Lung (tissue), 12 donors: ENCODE measurements around the gene ST6GALNAC3. TPM values are rescaled to one million over a fixed set of nuclear protein-coding genes. Genes with fewer than 3 reads are reported as not detected.

Source experiments
- ATAC-seq: fragments of 200-7000 bp; cut with Tn5 transposase; one replicate; pipeline ENCODE4 v1.9.1; 2020; ENCODE audit warnings: moderate number of reproducible peaks; ENCODE audit not compliant: insufficient read depth, low FRiP score
- DNase-seq, 3 donors: peaks; one replicate each; pipeline ENCODE4 v3.0.0-alpha.2; 2013 to 2017
- H3K27ac ChIP-seq, 2 donors: one replicate each; pipeline ENCODE4 v1.5.1; 2013; ENCODE audit warnings: mild to moderate bottlenecking in 2 of 2, moderate library complexity in 2 of 2, control low read depth in 1 of 2, inconsistent platforms in 1 of 2, low read depth in 1 of 2, low read length in 1 of 2
- H3K27me3 ChIP-seq, 3 donors: one replicate each; pipeline ENCODE4 v1.5.1; 2013; ENCODE audit warnings: low read length in 2 of 3; ENCODE audit not compliant: control insufficient read depth in 3 of 3, insufficient read depth in 3 of 3
- H3K36me3 ChIP-seq, 4 donors: one replicate each; pipeline ENCODE4 v1.5.1; 2013; ENCODE audit warnings: low read length in 4 of 4, mild to moderate bottlenecking in 1 of 4, moderate library complexity in 1 of 4; ENCODE audit not compliant: control insufficient read depth in 4 of 4, insufficient read depth in 4 of 4
- H3K4me1 ChIP-seq, 5 donors: one replicate each; pipeline ENCODE4 v1.5.1; 2013; ENCODE audit warnings: low read length in 5 of 5, mild to moderate bottlenecking in 2 of 5, moderate library complexity in 1 of 5; ENCODE audit not compliant: control insufficient read depth in 5 of 5, insufficient read depth in 5 of 5
- H3K4me3 ChIP-seq: one replicate; pipeline ENCODE4 v1.5.1; 2013; ENCODE audit warnings: mild to moderate bottlenecking, control low read depth, moderate library complexity
- H3K9ac ChIP-seq, 2 donors: one replicate each; pipeline ENCODE4 v1.5.1; 2013; ENCODE audit warnings: low read length in 2 of 2, control low read depth in 1 of 2; ENCODE audit not compliant: insufficient read depth in 1 of 2
- H3K9me3 ChIP-seq, 4 donors: one replicate each; pipeline ENCODE4 v1.5.1; 2013; ENCODE audit warnings: low read length in 3 of 4, mild to moderate bottlenecking in 1 of 4, moderate library complexity in 1 of 4; ENCODE audit not compliant: control insufficient read depth in 4 of 4, insufficient read depth in 3 of 4
- CTCF ChIP-seq: IDR thresholded peaks from 2 replicates; pipeline ENCODE4 v1.5.1; 2012; ENCODE audit warnings: mild to moderate bottlenecking; ENCODE audit errors: control extremely low read depth, extremely low read depth
- WGBS, 2 donors: extraction: QIAGEN DNeasy Blood & Tissue Kit; methylation state at CpG; one replicate each; pipeline ENCODE4 v1.1.7; 2013; 5-methylcytosine and 5-hydroxymethylcytosine counted together
- polyA plus RNA-seq, 2 donors: library from polyadenylated mRNA; stranded (reverse); fragments of 200-250 nt; gene quantifications; one replicate each; pipeline ENCODE4 v1.2.1, GENCODE V29; 2013
- total RNA-seq, 2 donors: library from RNA; depleted of rRNA in 1 of 2; stranded (reverse); fragments of >200 nt in 1 of 2; gene quantifications; one replicate each; pipeline ENCODE4 v1.2.1, GENCODE V29; 2014 to 2021
- donor health status: control.
- donor health status: control.
- donor health status: Bipolar disorder and iron deficiency.
- donor health status: healthy.
- donor health status: DM: yes; HTN: yes; CAD: no.

Gene ST6GALNAC3
- total and polyA plus RNA-seq, 4 donors: 2.7 to 17.9 (median 12.2) TPM

GRCh38 chr1:76627901-76628300 lies 553.4 kb downstream of the ST6GALNAC3 start:
- TF ChIP-seq CTCF: no peak
- ATAC-seq (no peak), DNase-seq (no peak)
- Histone ChIP-seq H3K27me3 (no peaks in the 10 kb centered on the region), H3K27ac (no peak overlapping the region), H3K4me3 (no peak overlapping the region), H3K4me1 (no peaks in the 10 kb centered on the region), H3K9ac (no peak overlapping the region), H3K9me3 (no peaks in the 10 kb centered on the region), H3K36me3 (peaks cover 0 to 6% (median 3%) of the 10 kb centered on the region in 4 donors)

GRCh38 chr1:76632136-76632535 lies 557.6 kb downstream of the ST6GALNAC3 start:
- WGBS, 2 donors: 92 to 95% methylated on average over 3 of the region's 3 CpGs
- H3K9me3 ChIP-seq: no peaks in the 10 kb centered on the region
- no peak overlapping the region for H3K9ac ChIP-seq
- no peak overlapping the region for H3K27ac ChIP-seq
- no peak for TF ChIP-seq CTCF
- DNase-seq (no peak), ATAC-seq (no peak)
- no peaks in the 10 kb centered on the region for H3K4me1 ChIP-seq
- no peaks in the 10 kb centered on the region for H3K27me3 ChIP-seq
- no peak overlapping the region for H3K4me3 ChIP-seq
- peaks cover 0 to 6% (median 3%) of the 10 kb centered on the region in 4 donors for H3K36me3 ChIP-seq

- DNase-seq (no peak), ATAC-seq (no peak)
- no peaks in the 10 kb centered on the region for H3K9me3 ChIP-seq
- no peaks in the 10 kb centered on the region for H3K36me3 ChIP-seq
- no peaks in the 10 kb centered on the region for H3K27me3 ChIP-seq
- H3K27ac ChIP-seq: no peak overlapping the region
- H3K9ac ChIP-seq: no peak overlapping the region
- 91 to 99% methylated on average over 2 of the region's 2 CpGs for WGBS, 2 donors
- no peaks in the 10 kb centered on the region for H3K4me1 ChIP-seq
- TF ChIP-seq CTCF: no peak
- H3K4me3 ChIP-seq: no peak overlapping the region
These were observed 561.2 kb downstream of the ST6GALNAC3 start for GRCh38 chr1:76635784-76636183.

GRCh38 chr1:76639181-76639580 lies 564.6 kb downstream of the ST6GALNAC3 start:
- no peak overlapping the region for H3K27ac ChIP-seq
- DNase-seq (no peak), ATAC-seq (no peak)
- H3K27me3 ChIP-seq: no peaks in the 10 kb centered on the region
- H3K4me1 ChIP-seq: no peaks in the 10 kb centered on the region
- 94 to 97% methylated on average over 2 of the region's 2 CpGs for WGBS, 2 donors
- H3K36me3 ChIP-seq: no peaks in the 10 kb centered on the region
- no peak overlapping the region for H3K9ac ChIP-seq
- H3K9me3 ChIP-seq: no peaks in the 10 kb centered on the region
- TF ChIP-seq CTCF: no peak
- H3K4me3 ChIP-seq: no peak overlapping the region
